HG02571 (cell line): ENCODE data around the gene CEP72.

Experiments used
- ATAC-seq: cut with Tn5 transposase; IDR thresholded peaks from one replicate; pipeline ENCODE4 v1.9.1; 2021; ENCODE audit warnings: mild to moderate bottlenecking, moderate library complexity; ENCODE audit not compliant: unreplicated experiment

The CEP72 gene

DNA sequence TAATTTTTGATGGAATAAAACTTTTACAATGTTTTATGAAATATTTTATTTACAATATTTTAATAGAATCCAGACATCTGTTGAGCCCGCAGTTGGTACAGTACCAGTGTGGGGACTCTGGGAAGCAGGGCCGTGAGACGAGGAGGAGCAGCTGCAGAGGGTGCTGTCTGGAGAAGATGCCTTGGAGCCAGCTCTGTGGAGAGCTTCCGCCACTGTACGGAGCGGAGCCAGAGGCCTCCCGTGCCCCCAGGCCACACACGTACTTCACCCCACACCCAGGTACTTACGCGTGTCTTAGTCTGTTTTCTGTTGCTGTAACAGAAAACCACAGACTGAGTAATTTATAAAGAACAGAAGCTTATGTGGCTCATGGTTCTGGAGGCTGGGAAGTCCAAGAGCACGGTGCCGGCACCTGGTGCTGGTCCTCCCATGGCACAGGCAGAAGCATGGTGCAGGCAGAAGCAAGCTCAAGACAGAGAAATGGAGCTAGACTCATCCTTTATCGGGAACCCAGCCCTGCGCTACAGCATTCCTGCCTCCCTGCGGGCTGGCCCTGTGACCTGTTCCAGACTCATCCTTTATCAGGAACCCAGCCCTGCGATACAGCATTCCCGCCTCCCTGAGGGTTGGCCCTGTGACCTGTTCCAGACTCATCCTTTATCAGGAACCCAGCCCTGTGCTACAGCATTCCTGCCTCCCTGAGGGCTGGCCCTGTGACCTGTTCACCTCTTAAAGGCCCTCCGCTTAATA lies 23.3 kb downstream of the CEP72 start:
- no peak for ATAC-seq

DNA sequence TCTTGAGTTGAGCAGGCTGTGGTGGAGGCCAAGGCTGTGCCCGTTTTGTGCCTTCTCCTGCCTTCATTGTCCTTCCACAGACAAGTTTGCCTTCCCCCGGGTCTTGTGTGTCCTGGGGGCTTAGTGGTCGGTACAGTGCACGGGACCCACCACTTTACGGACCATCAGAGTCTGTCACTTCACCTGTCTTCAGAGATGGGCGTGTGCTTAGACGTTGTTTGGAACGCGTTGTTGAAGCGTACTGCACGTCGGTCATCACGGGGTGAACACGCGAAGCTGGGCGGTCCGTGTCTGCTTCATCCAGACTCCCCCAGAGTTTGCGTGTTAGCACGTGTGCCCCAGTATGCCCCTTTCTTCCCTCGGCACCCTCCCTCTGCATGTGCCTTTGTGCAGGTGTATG lies 24.8 kb downstream of the CEP72 start:
- ATAC-seq = no peak

DNA sequence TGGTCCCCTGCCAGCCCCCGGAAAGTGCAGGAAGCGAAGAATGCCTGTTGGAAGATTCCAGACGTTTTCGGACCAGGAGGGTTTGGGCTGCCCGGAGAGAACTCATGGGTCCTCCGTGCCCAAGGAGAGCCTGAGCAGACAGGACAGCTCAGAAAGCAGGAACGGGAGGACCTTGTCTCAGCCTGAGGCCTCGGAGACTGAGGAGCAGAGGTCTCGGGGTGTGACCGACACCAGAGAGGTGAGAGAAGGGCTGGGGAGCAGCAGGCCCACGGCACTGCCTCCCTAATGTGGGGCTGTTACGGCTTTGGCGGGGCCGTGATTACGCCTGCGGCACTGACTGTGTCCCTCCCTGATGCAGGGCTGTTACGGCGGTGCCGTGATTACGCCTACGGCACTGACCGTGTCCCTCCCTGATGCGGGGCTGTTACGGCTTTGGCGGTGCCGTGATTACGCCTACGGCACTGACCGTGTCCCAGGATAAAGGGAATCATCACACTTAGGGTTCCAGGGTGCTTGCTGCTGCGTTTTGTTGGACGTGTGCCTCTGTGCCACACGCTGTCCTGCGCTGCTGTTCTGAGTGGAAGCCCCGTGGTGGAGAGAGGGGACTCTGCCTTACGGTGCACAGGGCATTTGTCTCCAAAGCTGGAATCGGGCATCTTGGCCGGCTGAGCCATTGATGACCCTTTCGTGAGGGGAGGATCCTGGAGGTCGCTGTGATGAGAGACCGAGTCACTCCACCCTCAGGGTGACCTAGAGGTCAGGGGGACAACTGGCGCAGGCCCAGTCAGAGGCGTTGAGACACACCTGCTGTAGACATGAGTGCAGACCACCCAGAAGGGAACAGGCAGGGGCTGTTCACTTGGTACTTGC lies 25.7 kb downstream of the CEP72 start:
- ATAC-seq = no peak

DNA sequence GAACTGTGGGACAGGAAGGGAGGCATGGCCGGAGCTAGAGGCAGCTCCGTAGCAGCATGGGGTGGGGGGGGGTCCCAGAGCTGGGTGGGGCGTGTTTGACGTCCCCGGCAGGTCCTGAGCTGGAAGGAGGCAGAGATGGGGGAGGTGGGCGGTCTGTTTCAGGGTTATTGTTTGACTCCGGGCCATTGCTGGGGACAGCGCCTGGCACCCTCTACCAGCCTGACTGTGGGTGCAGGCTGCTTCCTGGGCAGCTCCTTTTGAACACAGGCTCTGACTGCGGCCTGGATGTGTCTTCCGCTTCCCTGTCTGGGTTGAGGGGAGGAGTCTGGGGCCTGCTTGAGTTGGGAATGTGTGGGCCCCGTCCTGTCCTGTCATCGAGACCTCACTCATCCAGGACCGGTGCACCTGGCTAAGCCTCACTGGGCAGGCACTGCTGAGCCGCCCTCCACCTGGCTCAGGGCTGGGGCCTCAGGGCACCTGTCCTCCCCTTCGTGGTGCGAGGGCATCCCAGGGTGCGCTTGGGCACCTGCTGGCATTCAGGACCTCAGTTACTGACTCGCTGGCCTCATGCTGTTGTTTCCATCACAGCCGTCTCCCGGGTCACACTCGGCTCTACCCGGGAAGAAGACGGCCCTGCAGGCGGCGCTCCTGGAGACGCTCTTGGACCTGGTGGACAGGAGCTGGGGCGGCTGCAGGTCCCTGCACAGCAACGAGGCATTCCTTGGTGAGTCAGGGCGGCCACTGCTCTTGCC lies 26.5 kb downstream of the CEP72 start:
- ATAC-seq = no peak

DNA sequence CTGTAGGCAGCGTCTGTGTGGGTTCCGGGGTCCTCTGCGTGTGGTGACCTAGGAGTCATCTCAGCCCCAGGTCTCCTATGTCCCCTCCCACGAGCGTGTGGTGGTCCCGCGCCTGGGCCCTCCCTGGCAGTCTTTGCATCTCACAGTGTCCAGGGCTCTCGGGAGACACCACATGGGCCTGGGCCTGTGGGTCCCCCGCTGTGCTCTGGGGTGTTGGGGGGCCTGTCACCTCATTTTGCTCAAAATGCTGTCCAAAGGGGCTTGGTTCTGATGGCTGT lies 27.1 kb downstream of the CEP72 start:
- no peak for ATAC-seq

DNA sequence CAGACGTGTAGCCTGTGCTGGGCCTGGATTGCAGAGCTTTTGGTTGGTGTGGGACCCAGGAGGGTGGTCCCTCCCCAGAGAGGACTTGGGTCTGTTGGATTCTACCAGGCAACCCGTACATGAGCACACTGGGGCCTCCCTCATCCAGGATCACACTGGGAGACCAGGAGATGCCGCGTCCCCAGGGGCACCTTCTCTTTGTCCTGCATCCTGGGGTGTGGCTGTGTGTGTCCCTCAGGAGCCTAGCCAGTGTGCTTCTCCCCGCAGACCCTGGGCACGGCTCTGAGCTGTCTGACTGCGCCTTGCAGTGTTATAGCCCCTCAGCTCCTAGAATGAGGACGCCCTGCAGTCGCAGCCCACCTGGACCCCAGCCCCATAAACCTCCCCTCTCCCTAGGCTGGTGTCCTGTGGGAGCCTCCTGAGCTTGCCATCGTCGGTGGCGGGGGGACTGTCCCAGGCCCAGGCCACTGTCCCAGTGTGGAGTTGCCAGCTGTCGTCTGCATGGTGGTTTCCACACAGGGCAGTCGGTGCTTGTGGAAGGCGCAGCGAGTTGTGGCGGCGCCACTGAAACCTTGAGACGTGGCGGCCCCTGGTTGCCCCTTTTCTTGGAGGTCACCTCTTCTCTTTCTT lies 27.6 kb downstream of the CEP72 start:
- no peak for ATAC-seq

DNA sequence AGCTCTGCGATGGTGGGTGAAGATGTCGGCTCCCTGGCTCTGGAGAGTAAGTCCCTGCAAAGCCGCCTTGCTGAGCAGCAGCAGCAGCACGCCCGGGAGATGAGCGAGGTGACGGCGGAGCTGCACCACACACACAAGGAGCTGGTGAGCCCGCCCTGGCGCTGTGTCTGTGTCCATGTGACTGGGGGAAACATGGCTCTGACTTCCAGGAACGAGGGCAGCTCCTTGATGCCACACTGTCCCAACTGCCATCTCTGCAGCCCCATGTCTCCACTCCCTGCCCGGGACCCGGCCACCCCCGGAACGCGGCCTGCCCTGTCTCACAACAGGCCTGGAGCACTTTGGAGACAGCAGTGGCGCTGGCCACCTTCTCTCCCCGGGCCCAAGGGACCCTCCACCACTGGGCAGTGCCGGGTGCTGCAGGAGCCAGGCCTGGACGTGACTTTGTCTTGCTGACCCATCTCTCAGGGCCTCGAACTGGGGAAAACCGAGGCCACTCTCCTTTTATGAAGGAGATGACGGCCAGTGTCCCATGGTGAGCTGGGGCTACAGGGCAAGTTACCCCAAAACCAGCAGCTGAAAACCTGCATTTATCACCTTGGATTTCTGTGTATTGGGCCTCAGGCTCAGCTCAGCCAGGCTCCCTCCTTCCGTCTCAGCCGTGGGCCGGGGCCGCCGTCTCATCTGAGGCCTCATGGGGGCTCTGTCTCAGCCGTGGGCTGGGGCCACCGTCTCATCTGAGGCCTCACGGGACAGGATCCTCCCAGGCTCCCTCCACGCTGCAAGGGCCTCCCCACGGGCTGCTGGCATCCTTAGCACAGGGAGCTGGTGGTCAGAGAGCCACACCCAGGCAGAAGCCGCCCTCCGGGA lies 28.6 kb downstream of the CEP72 start:
- ATAC-seq = no peak

DNA sequence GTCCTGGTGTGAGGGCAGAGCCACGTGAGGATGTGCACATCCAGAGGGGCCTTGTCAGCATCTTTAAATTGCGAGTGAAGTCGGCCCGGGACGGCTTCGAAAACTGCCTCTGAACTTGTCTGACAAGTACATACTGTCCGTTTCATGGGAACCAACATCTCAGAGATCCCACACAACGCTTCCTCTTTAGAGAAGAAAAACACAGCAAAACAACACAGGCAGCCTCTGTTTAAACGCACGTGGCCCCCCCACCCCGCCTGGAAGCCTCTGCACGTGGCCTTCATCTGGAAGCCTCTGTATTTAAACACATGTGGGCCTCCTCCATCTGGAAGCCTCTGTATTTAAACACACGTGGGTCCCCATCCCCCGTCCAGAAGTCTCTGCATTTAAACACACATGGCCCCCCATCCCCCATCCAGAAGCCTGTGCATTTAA lies 29.2 kb downstream of the CEP72 start:
- no peak for ATAC-seq

DNA sequence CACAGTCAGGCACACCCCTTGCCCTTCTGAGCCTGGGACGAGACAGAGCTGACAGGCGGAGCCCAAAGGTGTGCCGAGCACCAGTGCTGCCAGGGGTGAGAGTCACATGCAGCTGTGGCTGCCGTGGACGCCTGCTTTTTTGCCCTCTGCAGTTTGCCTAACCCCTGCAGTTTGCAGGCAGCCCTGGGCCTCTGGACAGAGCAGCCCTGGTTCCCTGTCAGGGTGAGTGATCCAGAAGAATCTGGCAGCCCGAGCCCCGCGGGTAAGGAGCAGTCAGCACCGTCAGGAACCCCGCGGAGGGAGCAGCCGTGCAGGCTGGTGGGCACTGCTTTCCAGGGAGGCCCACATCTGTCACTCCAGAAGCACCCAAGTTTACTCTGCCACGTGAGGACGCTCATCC lies 30.3 kb downstream of the CEP72 start:
- no peak for ATAC-seq

DNA sequence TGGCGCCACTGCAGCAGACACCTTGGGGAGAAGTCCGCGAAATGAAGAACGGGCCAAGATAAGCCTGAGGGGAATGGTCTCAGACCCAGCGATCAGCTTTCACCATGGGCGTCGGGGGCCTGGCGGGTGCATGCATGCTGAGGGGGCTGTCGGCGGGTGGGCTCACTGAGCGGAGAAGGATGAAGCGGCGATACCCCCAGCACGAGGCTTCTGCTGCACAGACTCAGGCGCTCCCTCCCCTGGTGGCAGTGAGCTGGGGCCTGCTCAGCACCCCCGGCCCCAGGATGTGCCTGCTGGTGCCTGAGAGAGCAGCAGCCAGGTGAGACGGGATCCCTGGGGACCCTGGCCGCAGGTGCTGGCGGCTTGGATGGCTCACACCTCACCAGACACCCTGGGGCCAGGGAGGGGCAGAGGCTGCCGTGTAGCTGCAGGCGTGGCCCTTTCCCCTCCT lies 31.2 kb downstream of the CEP72 start:
- no peak for ATAC-seq

DNA sequence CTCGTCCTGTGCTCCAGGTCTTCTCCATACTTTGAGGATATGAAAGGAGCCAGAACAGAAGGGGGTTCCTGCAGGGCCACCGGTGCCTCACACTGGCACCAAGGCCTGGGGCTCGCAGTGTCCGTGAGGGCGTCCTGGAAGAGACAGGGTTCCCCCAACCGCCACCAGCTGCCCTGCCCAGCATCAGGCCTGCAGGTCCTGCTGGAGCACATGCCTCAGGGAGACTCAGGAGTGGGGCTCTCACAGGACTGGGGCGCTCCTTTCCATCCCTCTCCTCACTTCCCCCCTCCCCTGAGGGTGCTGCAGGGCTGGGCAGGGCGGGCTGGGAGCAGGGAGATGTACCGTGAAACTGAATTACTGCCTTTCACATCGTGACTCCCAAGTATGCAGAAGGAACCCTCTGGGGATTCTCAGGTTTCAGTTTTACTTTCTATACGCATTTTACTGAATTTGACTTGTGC lies 31.7 kb downstream of the CEP72 start:
- ATAC-seq = no peak

DNA sequence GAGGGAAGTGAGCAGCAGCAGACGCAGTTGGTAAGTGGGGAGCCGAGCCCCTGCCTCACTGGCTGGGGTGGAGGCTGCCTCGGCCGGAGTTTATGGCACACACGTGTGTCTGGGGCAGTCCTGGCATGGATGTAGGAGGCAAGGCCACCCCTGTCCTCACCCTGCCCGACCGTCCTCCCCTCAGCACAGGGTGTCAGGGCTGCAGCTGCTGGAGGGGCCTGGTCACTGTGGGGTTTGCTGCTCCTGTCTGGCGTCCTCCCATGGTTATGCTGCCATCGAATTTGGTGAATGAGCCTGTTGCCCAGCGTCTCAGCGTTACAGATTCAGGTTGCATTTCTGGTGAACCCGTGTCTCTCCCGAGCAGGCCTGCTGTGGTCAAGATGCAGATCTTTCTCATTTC lies 32.4 kb downstream of the CEP72 start:
- no peak for ATAC-seq

DNA sequence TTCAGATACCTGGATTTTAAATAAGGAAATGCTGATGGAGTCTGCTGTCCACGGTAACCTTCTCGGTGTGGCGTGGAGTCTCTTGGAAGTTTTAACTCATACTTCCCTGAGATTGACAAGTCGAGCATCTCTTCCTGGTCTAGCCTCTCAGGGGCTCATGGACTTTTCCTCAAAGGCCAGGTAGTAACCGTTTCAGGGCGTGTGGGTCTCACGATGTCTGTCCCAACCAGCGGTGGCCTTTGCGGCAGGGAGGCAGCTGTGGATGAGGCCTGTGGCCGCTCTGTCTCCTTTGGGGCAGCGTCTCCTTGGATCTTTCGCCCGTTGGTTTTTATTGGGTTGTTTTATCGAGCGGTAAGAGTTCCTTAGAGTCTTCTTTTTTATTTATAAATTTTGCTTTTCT lies 32.8 kb downstream of the CEP72 start:
- no peak for ATAC-seq

DNA sequence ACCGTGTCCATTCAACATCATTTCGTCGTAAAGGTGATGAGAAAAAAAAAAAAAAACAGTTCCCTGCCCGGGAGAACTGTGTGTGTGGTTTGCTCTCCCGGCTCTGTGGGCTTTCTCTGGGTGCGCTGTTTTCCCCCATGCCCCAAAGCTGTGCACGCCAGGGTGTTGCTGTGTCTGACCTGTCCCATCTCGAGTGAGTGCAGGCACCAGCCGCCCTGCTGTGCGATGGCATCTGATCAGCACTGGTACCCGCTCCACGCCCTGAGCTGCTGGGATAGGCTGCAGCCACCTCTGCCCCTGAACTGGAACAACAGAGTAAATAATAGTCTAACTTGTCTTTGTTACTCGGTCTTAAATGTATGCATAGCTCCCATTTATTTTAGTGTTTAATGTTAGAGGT lies 33.3 kb downstream of the CEP72 start:
- no peak for ATAC-seq

DNA sequence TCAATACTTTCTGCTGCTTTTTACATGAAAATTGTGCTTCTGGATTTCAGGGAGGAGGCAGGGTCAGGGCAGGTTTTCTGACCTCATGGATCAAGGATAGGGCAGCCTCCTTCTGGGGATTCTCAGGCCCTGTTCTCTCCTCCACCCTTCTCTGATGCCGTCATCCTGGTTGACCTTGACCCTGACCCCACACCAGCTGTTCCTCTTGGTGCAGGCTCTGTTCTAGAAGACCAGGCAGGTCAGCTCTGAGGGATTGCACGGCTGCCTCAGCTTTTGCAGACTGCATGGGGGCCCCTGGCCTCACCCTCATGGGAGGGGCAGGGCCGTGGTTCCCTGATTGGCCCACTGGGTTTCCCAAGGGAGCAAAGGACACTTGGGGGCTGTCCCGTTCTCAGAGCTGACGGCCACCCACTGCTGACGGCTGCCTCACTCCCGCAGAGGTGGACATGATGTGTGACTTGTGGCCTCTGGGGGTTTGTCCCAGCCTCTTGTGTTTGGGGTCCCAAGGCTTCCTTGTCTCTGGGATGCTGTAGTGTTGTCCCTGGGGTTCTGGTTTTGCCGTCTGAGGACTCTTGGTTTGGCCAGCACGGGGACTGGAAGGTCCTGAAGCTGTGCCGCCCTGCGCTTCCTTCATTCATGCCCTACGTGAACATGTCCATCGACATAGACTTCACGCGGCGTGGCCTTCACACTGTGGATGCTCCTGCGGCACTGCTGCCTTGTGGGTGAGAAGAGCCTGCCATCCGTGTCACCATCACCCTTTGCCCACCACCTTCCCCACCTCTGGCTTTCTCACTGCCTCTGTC lies 34.5 kb downstream of the CEP72 start:
- ATAC-seq = no peak

DNA sequence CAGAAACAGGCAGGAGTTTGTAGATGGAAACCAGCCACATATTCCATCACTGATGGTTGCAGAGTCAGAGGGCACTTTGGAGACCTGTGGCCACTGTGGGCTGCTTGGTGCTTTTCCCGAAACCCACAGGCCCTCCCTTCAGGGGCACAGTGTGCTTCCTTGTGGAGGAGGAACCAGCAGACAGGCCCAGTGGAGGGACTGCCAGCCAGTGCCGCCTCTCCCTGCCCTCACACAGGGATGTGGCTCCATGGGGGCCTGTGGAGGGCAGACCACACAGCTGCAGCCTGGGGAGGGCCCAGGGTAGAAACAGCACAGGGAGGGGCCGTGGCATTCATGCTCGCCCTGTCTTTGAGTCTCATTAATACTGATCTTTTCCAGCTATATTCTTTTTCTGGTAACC lies 35.2 kb downstream of the CEP72 start:
- ATAC-seq = no peak

DNA sequence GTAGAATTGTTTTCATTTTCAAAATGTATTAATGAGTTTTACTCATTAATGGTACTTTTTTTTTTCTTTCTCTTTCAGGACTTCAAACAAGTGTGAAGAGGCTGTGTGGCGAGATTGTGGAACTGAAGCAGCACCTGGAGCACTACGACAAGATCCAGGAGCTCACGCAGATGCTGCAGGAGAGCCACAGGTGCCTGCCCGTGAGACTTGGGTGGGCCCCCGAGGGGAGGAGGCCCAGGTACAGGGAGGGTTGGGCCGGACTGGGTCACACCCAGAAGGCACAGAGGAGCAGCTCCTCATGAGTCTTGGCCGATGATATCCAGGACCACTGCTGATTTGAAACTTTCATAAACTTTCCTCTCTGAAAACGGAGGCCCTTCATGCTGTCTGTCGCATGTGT lies 35.6 kb downstream of the CEP72 start:
- no peak for ATAC-seq

DNA sequence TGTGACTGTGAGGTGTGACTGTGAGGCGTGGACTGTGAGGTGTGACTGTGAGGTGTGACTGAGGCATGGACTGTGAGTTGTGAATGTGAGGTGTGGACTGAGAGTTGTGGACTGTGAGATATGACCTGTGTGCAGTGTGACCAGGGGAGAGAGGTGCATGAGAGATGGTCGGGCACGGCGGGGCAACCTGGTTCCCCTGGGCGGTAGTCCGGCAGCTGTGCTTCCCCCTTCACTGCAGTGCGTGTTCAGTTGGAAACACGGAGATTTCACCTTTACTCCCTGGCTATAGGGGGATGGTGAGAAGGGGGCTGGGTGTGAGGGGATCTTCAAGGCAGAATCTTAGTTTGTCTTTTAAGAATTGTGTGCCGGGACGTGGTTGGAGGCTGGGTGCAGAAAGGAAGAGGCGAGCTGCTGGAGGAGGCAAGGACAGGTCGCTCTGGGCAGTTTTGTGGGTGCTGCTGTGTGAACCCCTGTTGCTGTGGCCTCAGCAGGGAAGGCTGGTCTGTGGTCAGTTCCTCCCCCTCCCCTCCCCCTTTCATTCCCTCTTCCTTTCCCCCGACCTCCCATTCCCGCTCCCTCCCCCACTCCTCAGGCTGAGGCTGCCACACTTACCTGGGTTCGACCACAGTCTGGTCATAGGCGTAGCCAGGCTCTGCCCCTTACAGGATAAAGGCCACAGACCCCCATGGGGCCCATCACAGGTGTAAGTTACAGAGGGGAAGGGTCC lies 39.3 kb downstream of the CEP72 start:
- ATAC-seq = no peak

DNA sequence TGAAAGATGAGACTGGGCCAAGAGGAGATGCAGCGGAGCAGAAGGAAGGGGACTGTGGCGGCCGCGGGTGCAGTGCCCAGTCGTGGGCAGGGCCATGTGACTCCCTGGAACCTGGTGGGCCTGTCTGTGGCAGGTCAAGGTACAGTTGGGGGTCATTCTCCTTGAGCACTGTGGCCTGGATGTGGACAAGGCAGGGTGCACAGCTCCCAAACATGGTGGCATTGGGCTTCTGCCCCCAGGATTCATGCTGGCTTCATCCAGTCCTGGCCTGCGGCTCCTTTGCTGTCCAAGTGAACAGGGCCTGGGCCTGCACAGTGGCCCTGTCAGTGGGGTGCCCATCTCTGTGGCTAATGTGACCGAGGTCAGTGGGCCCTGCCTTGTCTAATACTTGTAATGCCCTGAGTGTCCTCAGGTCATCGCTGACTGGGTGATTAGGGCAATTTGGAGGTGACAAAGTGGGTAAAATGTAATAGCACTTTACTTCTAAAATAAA lies 39.9 kb downstream of the CEP72 start:
- no peak for ATAC-seq
